ENCODE measurements around the gene HPN.
"Not testable (repeated sequence)": the region's sequence is repeated elsewhere in the genome, so short reads cannot be mapped to it uniquely, and the experiment has no call there.

HPN gene

GRCh38 chr19:35009424-35010415 lies 31.8 kb upstream of the HPN start:
- in situ Hi-C loops (cut with HindIII; ENCODE audit: low sequenced_read_pairs), result no loop called here
- no peak for DNase-seq (ENCODE audit: low read depth, low spot score)
- TF ChIP-seq, protein P1, sequence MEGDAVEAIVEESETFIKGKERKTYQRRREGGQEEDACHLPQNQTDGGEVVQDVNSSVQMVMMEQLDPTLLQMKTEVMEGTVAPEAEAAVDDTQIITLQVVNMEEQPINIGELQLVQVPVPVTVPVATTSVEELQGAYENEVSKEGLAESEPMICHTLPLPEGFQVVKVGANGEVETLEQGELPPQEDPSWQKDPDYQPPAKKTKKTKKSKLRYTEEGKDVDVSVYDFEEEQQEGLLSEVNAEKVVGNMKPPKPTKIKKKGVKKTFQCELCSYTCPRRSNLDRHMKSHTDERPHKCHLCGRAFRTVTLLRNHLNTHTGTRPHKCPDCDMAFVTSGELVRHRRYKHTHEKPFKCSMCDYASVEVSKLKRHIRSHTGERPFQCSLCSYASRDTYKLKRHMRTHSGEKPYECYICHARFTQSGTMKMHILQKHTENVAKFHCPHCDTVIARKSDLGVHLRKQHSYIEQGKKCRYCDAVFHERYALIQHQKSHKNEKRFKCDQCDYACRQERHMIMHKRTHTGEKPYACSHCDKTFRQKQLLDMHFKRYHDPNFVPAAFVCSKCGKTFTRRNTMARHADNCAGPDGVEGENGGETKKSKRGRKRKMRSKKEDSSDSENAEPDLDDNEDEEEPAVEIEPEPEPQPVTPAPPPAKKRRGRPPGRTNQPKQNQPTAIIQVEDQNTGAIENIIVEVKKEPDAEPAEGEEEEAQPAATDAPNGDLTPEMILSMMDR (IDR thresholded peaks at IDR 0.05; ENCODE audit: low read depth, low read length), result no peak
- no peak overlapping the region for H3K4me3 ChIP-seq (ENCODE audit: low read depth, low read length)

DNA sequence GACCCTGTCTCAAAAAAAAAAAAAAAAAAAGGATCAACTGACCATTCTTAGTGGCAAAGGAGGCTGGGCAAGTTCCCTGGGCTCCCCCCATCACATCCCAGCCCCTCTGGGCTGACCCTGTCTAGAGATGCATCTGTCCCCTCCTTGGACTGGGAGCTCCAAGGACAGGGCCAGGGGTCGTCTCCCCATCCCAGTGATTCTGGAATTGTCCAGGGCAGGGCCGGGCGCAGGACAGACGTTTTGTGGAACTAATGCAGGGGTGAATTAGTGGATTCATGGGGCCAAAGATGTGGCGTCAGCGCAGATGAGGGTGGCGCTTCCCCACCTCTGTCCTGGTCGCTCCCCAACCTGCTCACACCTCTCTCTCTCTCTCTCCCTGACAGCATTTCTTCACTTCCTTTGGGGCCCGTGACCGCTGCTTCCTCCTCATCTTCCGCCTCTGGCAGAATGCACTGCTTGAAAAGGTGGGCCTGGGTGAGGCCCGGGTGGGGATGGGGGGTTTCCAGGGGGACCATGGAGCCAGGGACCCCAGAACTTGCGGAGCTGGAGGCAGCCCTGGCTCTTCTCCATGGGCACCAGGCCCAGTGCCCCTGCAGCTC lies 30.3 kb upstream of the HPN start:
- no peak for DNase-seq (ENCODE audit: low read depth, low spot score)
- no peak overlapping the region for H3K4me3 ChIP-seq (ENCODE audit: low read depth, low read length)
- in situ Hi-C loops (cut with HindIII; ENCODE audit: low sequenced_read_pairs), result no loop called here
- TF ChIP-seq, protein P1 (IDR thresholded peaks at IDR 0.05; ENCODE audit: low read depth, low read length), result no peak

- in situ Hi-C loops (cut with HindIII; ENCODE audit: low sequenced_read_pairs), result no loop called here
- DNase-seq (ENCODE audit: low read depth, low spot score), result no peak
- TF ChIP-seq, protein P1 (IDR thresholded peaks at IDR 0.05; ENCODE audit: low read depth, low read length), result no peak
- no peak overlapping the region for H3K4me3 ChIP-seq (ENCODE audit: low read depth, low read length)
Measured at GRCh38 chr19:35011737-35012682, 29.5 kb upstream of the HPN start.

DNA sequence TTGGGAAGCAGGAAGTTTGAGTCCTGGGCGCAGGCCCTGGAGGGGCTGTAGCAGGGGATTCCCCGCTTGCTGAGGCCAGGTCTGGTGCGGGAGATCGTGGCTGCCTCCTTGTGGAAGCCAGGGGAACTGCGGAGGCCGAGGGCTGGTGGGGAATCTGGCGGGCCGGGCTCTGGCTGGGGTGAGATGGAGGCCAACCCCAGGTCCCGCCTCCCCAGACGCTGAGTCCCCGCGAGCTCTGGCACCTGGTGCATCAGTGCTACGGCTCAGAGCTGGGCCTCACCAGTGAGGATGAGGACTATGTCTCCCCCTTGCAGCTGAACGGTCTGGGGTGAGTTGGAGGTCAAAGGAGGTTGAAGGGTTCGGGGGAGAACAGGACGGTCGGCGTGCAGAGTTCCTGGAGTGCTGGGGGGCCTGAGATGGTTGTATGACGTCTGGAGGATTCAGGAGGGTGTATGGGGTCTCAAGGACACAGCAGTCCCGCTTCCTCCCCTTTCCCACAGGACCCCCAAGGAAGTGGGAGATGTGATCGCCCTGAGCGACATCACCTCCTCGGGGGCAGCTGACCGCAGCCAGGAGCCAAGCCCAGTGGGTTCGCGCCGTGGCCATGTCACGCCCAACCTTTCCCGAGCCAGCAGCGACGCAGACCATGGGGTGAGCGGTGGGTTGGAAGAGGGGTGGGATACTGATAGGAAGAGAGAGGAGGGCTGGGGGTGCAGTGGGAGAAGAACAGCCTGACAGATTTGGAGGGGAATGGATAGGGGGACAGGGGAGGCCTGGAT lies 28.3 kb upstream of the HPN start:
- TF ChIP-seq, protein P1 (IDR thresholded peaks at IDR 0.05; ENCODE audit: low read depth, low read length), result peak; percentile 96
- DNase-seq (ENCODE audit: low read depth, low spot score), result peak; percentile 53
- H3K4me3 ChIP-seq (ENCODE audit: low read depth, low read length), result no peak overlapping the region
- in situ Hi-C loops (cut with HindIII; ENCODE audit: low sequenced_read_pairs), result no loop called here

DNA sequence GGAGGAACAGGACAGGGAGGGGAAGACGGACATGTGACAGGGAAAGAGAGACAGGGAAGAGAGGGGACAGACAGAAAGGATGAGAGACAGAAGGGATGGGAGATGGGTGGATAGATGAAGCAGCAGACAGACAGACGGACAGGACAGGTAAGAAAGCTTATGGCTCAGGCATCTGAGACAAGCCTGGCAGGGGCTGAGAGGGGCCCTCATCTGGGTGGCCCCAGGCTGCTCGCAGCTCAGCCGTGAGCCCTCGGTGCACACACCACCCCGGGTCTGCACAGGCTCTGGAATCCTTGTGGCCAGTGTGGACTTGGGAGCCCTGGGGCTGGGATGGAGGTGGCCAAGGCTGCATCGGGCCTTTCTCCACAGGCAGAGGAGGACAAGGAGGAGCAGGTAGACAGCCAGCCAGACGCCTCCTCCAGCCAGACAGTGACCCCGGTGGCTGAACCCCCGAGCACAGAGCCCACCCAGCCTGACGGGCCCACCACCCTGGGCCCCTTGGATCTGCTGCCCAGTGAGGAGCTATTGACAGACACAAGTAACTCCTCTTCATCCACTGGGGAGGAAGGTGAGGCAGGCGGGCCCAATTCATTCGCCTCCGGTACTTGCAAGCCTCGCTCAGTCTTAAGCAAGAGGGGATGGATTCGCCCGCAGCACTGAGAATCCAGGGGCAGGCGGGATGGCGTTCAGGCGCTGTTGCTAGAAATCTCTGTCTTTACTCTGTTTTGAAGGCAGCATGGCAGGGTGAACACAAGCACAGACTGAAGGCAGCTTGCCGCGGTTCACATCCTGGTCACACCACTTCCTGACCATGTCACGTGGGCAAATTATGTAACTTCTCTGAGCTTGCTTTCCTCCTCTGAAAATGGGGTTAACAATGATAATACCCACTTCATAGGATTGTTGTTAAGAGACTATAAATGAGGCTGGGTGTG lies 27.4 kb upstream of the HPN start:
- H3K4me3 ChIP-seq (ENCODE audit: low read depth, low read length), result no peak overlapping the region
- in situ Hi-C loops (cut with HindIII; ENCODE audit: low sequenced_read_pairs), result no loop called here
- TF ChIP-seq, protein P1 (IDR thresholded peaks at IDR 0.05; ENCODE audit: low read depth, low read length), result no peak
- DNase-seq (ENCODE audit: low read depth, low spot score), result no peak

DNA sequence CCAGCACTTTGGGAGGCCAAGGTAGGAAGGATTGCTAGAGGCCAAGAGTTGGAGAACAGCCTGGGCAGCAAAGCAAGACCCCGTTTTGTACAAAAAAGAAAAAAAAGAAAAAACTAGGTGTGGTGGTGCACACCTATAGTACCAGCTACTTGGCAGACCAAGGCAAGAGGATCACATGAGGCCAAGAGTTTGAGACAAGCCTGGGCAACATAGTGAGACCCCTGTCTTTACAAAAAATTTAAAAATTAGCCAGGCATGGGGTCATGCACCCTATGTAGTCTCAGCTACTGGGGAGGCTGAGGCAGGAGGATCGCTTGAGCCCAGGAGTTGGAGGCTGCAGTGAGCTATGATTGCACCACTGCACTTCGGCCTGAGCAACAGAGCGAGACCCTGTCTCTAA lies 26.7 kb upstream of the HPN start:
- H3K4me3 ChIP-seq (ENCODE audit: low read depth, low read length); in situ Hi-C loops (cut with HindIII; ENCODE audit: low sequenced_read_pairs): not testable (repeated sequence)

More for the DNA sequence above, 26.7 kb upstream of the HPN start:
- not testable (repeated sequence) for DNase-seq (ENCODE audit: low read depth, low spot score)
